Measurements from ENCODE around the gene AQR. TPM values are rescaled to one million over a fixed set of nuclear protein-coding genes. Genes with fewer than 3 reads are reported as not detected.

Gene AQR
- total RNA-seq, 1 experiment from 2014 or later: 26.1 TPM

DNA sequence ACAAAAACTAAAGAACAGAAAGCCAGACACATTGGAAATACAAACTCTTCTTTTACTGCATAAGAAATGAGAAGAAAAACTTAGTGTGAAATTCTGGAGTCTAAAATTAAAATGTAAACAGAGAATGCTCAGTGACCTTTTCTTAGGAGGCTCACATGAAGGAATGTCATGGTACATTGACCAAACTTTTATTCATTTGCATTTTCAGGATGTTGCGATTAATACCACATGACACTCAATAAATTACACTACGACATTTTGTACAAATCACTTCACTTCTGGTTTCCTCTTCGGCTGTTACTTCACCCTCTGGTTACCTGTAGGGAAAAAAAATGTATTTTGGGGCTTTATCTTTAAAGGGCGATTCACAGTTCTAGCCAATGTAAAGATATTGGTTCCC is 117.8 kb downstream of the AQR start:
- Histone ChIP-seq H3K9me2 (replicated peaks; ENCODE audit: low read length) (no peaks in the 10 kb centered on the region), H3K36me3 (ENCODE audit: low read depth, low read length) (peaks cover 13% of the 10 kb centered on the region), H3K27me3 (ENCODE audit: low read length) (no peaks in the 10 kb centered on the region), H3K4me3 (ENCODE audit: low read length) (no peak overlapping the region), H4K20me1 (ENCODE audit: low read length) (peaks cover 17% of the 10 kb centered on the region; the same call in 1 of the 2 replicates), H3K4me1 (ENCODE audit: insufficient read depth, low read length) (peaks cover 23% of the 10 kb centered on the region), H3K9ac (ENCODE audit: low read length) (no peak overlapping the region), H3F3A (ENCODE audit: low read length, unreplicated experiment) (peaks cover 13% of the 10 kb centered on the region), H3K27ac (ENCODE audit: low read length) (no peak overlapping the region), H3K79me2 (ENCODE audit: low read length) (no peaks in the 10 kb centered on the region), H2AFZ (ENCODE audit: low read length) (no peak overlapping the region), H3K4me2 (ENCODE audit: low read length) (no peak overlapping the region), H3K9me3 (ENCODE audit: low read length) (no peaks in the 10 kb centered on the region)
- TF ChIP-seq EZH2 (IDR thresholded peaks at IDR 0.05; ENCODE audit: low read length, unreplicated experiment) (no peak), EZH2phosphoT487 (IDR thresholded peaks at IDR 0.05; ENCODE audit: borderline replicate concordance, low read length) (no peak)
- TF ChIP-seq, protein P1, sequence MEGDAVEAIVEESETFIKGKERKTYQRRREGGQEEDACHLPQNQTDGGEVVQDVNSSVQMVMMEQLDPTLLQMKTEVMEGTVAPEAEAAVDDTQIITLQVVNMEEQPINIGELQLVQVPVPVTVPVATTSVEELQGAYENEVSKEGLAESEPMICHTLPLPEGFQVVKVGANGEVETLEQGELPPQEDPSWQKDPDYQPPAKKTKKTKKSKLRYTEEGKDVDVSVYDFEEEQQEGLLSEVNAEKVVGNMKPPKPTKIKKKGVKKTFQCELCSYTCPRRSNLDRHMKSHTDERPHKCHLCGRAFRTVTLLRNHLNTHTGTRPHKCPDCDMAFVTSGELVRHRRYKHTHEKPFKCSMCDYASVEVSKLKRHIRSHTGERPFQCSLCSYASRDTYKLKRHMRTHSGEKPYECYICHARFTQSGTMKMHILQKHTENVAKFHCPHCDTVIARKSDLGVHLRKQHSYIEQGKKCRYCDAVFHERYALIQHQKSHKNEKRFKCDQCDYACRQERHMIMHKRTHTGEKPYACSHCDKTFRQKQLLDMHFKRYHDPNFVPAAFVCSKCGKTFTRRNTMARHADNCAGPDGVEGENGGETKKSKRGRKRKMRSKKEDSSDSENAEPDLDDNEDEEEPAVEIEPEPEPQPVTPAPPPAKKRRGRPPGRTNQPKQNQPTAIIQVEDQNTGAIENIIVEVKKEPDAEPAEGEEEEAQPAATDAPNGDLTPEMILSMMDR (conservative IDR thresholded peaks at IDR 0.05; ENCODE audit: low read depth, low read length): no peak
- BruUV-seq (replicated peaks): no TSS peak
- ChIA-PET POLR2A (ENCODE audit: unreplicated experiment) (no interaction called here), CTCF (no interaction called here)
- no peak for DNase-seq
- intact Hi-C loops (cut with micrococcal nuclease): no loop called here
- no peak for ATAC-seq

DNA sequence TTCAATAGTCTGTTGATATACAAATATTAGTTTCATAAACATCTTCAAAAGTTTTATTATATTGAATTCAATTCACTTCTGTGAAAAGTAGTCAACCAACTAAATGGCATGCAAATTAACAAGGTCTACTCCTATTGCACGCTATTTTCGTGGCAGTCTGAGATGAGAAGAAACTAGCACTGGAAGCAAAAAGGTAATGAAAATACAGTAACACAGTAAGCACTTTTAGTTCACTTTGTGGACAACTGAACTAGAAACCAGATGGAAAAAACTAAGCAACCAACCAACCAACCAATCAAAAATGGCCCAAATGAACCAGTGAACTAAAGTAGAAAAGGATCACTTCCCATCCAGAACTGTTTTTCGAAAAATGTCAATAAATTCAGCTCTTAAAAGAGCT is 118.5 kb downstream of the AQR start:
- Histone ChIP-seq H3K79me2 (ENCODE audit: low read length) (no peaks in the 10 kb centered on the region), H3K9ac (ENCODE audit: low read length) (no peak overlapping the region), H3K36me3 (ENCODE audit: low read depth, low read length) (peaks cover 9% of the 10 kb centered on the region; the same call in 1 of the 2 replicates), H3K27ac (ENCODE audit: low read length) (no peak overlapping the region), H3K27me3 (ENCODE audit: low read length) (no peaks in the 10 kb centered on the region), H4K20me1 (ENCODE audit: low read length) (peaks cover 13% of the 10 kb centered on the region; the same call in 1 of the 2 replicates), H3K4me1 (ENCODE audit: insufficient read depth, low read length) (peaks cover 16% of the 10 kb centered on the region), H2AFZ (ENCODE audit: low read length) (no peak overlapping the region), H3K4me3 (ENCODE audit: low read length) (no peak overlapping the region), H3K4me2 (ENCODE audit: low read length) (no peak overlapping the region), H3K9me3 (ENCODE audit: low read length) (no peaks in the 10 kb centered on the region), H3F3A (ENCODE audit: low read length, unreplicated experiment) (peaks cover 5% of the 10 kb centered on the region), H3K9me2 (replicated peaks; ENCODE audit: low read length) (no peaks in the 10 kb centered on the region)
- no TSS peak for BruUV-seq (replicated peaks)
- DNase-seq: no peak
- ChIA-PET CTCF (no interaction called here), POLR2A (ENCODE audit: unreplicated experiment) (no interaction called here)
- TF ChIP-seq EZH2 (IDR thresholded peaks at IDR 0.05; ENCODE audit: low read length, unreplicated experiment): no peak
- TF ChIP-seq, protein P1 (conservative IDR thresholded peaks at IDR 0.05; ENCODE audit: low read depth, low read length): no peak
- TF ChIP-seq EZH2phosphoT487 (IDR thresholded peaks at IDR 0.05; ENCODE audit: borderline replicate concordance, low read length): no peak
- intact Hi-C loops (cut with micrococcal nuclease): no loop called here
- no peak for ATAC-seq

DNA sequence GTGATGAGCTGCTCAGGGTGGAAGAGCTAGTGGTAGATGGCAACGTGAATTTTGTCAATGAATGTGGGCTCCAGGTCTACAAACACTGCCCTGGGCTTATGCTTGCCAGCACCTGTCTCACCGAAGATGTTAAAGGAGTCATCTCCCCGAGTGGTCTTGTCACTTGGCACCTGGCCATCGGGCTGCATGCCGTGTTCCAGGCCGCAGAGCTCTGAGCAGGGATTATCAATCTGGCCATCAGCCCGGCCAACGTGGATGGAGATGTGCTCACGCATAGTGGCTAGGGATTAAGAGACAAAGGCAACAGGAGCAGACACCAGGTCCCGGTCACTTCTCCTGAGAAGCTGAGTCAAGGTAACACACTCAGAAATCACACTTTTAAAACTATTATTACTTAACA is 119.4 kb downstream of the AQR start:
- H3K27me3 ChIP-seq (ENCODE audit: low read length): no peaks in the 10 kb centered on the region
- H3K9ac ChIP-seq (ENCODE audit: low read length): no peak overlapping the region
- no peak for TF ChIP-seq EZH2 (IDR thresholded peaks at IDR 0.05; ENCODE audit: low read length, unreplicated experiment)
- TF ChIP-seq, protein P1 (conservative IDR thresholded peaks at IDR 0.05; ENCODE audit: low read depth, low read length): no peak
- no peak for TF ChIP-seq EZH2phosphoT487 (IDR thresholded peaks at IDR 0.05; ENCODE audit: borderline replicate concordance, low read length)
- no peaks in the 10 kb centered on the region for H3F3A ChIP-seq (ENCODE audit: low read length, unreplicated experiment)
- peaks cover 9% of the 10 kb centered on the region; the same call in 1 of the 2 replicates for H3K36me3 ChIP-seq (ENCODE audit: low read depth, low read length)
- H3K79me2 ChIP-seq (ENCODE audit: low read length): no peaks in the 10 kb centered on the region
- no peak overlapping the region for H3K27ac ChIP-seq (ENCODE audit: low read length)
- H2AFZ ChIP-seq (ENCODE audit: low read length): no peak overlapping the region
- DNase-seq (no peak), ATAC-seq (no peak)
- H3K9me2 ChIP-seq (replicated peaks; ENCODE audit: low read length): no peaks in the 10 kb centered on the region
- intact Hi-C loops (cut with micrococcal nuclease): no loop called here
- CTCF ChIA-PET: no interaction called here
- peaks cover 7% of the 10 kb centered on the region; the same call in 1 of the 2 replicates for H4K20me1 ChIP-seq (ENCODE audit: low read length)
- H3K4me2 ChIP-seq (ENCODE audit: low read length): no peak overlapping the region
- H3K9me3 ChIP-seq (ENCODE audit: low read length): no peaks in the 10 kb centered on the region
- no peak overlapping the region for H3K4me3 ChIP-seq (ENCODE audit: low read length)
- peaks cover 7% of the 10 kb centered on the region for H3K4me1 ChIP-seq (ENCODE audit: insufficient read depth, low read length)
- BruUV-seq (replicated peaks): no TSS peak
- POLR2A ChIA-PET (ENCODE audit: unreplicated experiment): no interaction called here

Measured in PC-3 (cell line).